ENCODE results near the gene PROM1.

PROM1 gene

DNA sequence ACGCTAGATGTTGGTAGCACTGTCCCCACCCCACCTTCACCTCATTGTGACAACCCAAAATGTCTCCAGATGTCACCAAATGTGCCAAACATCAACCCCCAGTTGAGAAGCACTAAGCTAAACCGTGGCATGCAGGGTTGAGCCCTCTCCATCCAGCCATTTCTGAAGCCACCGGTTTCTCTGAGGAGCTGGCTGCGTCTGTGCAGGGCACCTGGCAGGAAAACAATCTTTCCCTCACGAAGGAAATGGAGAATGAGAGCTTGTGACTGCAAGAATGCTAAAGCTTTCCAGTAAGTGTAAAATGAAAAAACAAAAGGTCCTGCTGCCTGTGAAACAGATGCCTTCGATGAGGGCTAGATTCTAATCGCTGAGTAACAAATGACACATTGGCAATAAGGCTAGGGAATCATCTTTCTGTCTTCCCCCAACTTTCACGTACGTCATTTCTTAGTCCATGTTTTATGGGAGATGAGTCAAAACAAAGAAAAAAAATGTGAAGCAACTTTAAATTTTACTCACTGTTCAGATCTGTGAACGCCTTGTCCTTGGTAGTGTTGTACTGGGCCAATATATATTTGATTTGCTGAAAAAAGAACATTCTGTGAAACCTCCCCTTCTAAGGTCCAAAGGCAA is 59.9 kb downstream of the PROM1 start:
- DNase-seq: no peak

DNA sequence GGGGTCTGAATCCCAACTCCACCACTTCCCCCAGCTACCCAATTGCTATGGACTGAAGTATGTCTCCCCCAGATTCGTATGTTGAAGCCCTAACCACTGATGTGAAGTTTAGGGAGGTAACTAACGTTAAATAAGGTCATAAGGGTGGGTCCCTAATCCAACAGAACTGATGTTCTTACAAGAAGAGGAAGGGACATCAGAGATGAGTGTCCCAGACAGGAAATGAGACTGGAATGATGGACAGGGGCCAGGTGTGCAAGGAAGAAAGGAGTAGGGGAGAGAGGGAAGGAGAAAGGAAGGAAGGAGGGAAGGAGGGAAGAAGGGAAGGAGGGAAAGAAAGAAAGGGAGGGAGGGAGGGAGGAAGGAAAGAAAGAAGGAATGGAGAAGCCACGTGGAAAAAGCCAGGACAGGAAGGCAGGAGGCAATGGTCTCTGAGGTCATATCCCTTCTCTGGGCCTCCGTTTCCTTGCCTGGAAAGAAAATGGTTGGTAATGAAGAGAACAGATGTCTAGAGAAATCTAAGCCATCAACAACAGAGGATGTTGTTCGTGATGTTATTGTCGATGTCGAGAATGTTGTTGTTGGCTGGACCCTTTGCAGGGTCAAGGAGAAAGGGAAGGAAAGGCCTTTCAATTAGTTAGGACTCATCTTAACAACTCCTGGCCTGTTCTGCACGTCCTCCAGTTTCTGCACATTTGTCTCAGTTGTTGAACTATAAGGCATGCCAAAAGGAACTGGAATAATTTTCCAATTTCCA is 61.8 kb downstream of the PROM1 start:
- DNase-seq: no peak

DNA sequence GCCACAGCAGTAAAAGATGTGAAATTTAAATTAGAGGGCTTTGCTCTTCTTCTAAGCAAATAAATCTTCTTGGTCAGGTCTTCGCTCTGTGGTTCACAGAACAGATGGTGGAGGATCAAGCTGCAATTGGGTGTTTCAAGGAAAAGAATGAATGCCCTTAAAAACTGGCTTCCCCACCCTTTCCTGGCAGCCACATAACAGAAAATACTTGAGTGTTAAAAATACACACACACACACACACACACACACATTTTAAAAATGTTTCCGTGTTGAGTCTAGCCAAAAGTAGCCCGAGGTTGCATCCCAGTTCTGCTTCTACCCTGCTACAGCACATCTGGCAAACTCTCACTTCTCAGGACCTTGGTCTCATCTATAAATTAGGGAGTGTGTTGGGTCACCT is 64.2 kb downstream of the PROM1 start:
- DNase-seq: no peak

DNA sequence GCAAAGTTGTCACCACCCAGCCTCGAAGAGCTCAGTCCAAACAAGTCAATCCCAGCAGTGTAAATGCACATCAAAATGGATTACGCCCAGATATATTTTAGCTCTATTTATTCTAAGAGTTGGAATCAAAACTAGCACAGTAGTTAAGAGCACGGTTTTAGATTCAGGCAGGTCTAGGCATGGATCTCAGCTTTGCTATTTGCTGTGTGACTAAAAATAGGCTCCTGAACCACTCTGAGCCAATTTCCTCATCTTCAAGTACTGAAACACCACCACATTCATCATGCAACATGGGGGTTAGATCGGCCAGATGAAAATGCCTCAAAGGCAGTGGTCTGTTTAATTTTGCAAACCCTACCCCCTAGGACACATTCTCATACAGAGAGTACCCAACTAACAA is 65.0 kb downstream of the PROM1 start:
- DNase-seq: no peak

DNA sequence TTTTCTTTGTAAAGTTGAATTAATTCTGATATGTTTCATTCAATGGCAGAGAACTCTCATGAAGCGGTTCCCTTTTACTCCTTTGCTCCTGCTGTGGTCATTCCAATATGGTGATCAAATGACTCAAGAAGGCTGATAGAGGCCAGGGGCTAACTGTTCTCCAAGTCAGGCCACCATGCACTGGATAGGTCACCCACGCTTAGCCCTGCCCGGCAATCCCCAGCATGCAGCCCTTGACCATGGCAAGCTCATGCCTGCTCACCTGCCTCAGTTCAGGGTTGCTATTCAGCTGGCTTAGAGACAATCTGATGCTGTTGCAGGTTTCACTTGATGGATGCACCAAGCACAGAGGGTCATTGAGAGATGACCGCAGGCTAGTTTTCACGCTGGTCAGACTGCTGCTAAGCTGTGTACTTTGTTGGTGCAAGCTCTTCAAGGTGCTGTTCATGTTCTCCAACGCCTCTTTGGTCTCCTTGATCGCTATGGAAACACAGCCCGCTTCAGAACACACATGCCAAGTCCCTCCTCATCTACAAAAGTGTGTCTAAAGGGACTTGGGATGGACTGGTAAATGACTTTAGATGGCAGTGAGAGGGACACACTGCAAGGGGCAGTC is 65.7 kb downstream of the PROM1 start:
- DNase-seq: no peak

DNA sequence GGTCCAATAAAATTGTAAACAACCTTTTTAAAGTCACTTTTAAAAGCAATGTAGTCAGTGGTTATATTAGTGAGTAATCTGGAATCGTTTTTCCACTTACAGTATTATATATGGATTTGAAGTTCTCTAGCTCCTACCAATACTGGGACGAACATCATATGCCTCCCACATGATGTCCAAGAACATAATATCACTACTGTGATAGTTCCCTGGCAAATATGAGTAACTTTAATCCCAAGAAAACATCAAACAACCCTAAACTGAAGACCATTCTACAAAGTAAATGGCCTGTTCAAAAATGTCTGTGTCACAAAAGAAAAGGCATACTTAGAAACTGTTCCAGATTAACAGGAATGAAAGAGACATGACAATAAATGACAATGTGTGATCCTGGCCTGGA is 67.3 kb downstream of the PROM1 start:
- no peak for DNase-seq

DNA sequence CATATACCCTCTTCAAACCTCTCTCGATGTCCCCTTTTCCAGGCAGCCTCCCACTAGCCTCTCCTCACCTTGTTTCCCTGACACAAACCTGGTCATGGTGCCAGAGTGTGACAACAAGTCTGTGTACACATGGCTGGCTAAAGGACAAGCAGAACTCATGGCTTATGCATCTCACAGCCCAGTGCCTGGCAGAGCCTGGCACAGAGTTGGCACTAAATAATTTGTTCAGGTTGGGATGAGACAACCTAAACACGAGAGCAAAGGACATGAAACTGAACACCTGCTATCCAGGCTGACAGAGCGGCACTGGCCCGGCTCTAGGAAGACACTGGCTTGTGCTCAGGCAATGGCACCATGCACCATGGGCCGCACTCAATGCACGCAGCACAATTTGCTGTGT is 72.7 kb downstream of the PROM1 start:
- no peak for DNase-seq

DNA sequence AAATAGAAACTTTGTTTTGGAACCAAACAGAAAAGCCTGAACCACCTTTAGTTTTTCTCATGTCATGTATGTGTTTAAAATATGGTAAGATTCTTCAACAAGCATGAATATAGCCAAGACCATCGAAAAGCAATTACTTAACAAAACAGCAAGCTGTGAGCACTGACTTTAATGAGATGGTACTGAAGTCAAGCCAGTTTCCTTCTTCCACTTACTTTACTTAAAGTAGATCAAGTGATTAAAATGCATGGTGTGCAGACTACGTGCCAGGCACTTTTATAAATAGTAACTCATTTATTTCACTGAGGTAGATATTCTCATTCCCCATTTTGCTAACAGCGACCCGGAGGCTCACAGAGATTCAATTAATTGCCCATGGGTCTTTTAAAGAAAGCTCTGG is 74.7 kb downstream of the PROM1 start:
- no peak for DNase-seq

DNA sequence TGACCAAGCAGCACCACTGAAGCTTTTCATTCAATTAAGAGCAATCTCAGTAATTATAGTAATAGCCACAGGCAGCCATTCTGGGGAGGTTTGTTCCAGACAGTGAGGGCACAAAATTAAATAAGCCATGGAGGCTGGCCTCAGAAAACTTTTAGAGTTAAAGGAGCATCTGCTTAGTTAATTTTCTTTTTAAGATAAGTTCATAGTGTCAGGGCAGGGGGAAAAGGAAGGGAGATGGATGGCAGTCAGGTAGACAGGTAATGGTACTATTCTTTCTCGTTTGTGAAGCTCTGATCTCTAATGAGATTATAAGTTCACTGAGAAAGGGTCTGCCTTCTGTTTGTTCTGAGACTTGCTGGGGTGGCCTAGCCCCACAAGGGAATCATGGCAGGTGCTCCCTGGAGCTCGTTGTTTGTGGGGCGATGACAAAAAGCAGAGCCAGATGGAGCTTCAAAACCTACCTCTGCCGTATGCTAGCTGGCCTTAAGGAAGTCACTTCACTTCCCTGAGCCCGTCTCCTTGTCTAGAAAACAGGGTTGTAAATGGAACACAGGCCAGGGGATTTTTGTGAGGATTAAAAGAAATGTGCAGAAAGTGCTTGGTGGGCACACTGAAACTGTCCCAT is 76.2 kb downstream of the PROM1 start:
- DNase-seq: no peak

DNA sequence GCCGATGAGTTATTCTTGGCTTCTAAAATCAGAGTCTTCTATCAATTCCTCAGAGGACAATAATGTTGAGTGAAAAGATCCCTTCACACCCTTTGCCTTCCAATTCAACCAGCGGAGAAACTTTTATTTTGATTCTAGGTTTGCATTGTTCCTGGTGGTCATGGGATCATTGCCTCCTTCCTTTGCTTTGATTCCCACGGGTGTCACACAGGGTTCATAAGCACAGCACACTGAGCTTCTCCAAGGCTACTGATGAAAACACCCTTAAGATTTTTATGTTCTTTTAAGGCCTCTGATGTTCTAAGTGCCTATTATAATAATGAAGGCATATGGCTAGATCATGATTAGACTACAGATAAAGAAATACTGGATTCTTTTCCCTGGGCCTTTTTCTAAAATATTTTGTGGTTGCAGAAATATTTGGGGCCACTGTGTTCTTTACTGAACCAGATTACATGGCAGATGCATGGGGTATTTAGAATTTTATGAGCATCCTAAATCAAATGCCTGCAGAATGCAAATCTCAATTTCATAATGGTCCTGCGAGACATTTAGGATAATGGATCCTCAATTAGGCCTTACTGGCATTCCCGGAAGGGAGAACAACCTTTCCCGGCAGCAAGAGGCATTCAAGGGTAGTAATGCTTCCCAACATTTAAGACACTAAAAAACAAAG is 76.9 kb downstream of the PROM1 start:
- no peak for DNase-seq

DNA sequence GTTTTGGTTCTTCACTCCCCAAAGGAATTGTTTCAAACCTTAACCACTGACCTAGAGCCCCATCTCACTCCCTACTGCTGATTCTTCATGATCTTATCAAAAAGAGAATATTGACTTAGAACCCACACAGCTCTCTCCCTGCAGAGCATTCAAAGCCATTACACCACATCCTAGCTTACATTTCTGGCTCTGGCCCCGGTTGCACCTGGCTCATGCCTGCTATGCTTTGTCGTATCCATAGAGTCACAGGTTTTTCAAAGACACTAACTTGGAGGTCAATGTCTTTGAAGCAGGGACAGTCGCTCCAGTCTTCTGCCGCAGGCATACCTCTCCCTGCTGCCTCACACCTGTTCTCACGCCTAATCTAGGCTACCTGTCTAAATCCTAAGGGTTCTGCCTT is 78.1 kb downstream of the PROM1 start:
- DNase-seq: no peak

DNA sequence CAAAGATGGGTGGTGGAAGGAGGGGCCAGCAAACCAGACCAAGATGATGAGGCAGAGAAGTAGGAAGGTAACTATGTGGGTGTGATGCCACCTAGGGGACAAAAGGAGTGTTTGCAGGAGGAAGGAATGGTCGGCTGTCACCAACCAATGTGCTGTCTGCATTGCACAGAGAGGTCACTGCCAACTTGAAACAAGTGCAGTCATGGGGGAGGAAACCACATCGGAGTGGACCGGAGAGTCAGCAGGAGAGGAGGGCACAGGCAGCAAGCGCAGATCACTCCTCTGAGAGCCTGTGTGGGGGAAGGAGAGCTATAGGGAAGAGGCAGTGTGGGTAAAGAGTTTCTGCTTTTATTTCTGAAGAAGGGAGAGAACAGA is 82.4 kb downstream of the PROM1 start:
- peak; percentile 86 for DNase-seq

DNA sequence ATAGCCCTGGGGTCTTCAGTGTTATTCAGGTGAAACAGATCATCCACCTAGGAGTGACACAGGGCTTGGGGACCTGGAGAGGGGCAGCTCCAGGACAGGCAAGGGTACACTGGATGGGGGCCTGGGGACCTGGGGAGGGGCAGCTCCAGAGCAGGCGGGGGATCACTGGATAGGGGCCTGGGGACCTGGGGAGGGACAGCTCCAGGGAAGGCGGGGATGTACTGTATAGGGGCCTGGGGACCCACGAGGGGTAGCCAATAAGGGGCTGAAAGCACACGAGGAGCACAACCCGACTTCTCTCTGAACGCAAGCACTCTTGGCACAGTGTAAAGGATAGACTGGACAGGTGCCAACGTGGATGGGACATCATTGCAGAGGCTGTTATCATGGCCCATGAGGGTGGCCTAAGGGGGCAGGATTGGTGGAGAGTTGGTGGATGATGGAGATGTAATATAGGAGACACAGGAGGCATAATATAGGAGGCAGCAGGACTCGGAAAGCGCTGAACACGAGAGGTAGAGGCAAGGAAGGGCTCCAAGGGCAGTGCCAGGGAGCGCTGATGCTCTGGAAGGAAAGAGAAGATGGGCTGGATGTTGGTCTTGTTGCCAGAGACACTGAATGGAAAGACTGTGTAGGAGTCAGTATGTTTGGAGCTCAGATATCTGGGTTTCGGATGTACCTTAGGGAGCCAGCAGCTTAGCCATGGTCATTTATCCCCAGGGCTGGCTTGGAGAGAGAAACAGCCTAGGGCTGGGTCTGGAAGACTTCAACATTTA is 82.9 kb downstream of the PROM1 start:
- DNase-seq: no peak

DNA sequence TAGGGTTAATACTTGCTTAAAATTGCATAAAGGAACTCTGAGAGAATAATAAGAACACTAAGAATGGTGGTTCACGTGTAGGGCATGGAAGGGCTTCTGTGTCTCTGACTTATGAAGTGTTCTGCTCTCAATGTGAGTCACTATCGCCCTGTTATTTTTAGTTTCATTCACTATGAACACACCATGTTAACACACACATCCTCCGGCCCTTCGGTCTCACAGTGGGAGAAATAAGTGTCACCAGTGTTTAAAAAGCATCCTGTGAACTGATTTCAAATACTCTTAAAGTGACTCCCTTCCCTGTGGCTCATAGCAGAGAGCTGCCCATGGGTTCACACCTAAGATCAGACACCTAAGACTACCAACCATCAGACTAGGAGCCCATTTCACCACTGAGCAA is 87.0 kb downstream of the PROM1 start:
- no peak for DNase-seq

DNA sequence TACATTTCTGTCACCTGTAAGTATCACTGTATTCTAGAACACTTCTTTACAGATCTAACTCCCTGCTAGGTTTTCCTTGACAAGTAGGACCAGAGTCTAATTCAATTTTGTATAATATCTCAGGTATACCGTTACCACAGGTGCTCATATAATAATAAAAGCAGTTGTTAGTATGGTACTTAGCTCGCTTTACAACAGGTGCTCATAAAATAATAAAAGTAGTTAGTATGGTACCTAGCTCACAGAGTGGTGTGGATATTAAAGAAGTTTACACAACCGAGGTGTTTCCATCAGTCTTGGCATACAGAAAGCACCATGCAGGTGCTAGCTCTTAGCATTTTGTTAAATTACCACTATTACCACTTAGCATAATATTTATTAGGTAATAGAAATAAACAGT is 88.0 kb downstream of the PROM1 start:
- no peak for DNase-seq

DNA sequence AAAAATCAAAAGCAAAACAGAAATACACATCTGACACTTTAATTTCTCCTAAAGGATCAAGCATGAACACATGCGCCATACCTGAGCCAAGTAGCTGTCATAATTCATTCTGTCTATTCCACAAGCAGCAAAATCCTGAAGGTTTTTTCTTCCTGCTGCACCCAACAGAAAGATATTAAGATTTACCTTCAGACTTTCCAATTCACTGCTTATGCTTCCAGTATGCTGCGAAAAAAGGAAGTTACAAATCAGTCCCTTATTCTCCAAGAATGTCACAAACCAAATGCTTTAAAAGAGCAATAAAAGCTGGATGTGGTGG is 91.7 kb downstream of the PROM1 start:
- DNase-seq: no peak

DNA sequence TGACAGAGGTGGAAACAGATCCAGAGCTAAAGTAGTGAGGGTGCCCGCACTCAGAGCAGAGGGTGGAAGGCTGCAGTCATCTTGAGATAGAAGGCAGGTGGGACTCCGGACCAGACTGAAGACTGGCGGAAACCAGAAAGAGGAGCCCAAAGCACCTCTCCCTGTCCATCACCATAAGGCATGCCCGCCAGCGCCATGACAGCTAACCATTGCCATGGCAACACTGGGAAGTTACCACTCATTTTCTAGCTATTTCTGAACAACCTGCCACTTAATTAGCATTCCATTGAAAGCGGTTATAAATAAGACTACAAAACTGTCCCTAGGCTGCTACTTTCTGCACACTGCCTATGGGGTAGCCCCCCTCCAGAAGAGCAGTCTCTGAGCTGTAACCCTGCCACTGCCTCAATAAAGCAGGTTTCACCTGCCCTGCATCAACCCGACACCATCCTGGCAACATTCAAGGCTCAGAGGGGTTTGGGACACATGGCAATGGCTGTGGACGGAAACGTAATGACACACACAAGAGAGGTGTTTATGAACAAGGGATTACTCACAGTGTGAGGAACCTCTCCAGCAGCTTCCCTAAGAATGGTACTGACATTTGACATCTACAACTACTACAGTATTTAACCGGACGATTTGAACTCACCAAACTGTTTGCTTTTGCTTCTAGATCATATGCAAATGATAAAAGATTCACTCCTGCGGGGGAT is 93.1 kb downstream of the PROM1 start:
- DNase-seq: no peak

DNA sequence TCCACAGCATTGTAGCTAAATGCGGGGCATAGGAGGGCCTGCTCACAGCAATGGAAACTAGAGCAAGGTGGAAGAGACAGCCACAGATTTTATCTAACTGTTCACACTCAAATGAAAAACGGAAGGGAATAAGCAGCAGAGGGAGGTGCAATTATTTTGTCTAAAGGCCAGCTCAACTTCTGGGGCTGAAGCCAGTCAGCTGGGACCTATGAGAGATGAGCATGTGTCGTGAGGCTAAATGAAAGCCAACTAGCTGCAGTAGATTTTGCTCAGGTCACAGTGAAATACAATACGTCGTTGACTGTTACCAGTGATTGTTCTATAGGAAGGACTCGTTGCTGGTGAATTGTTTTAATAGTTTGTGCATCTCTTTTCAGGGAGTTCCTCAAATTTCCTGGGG is 94.4 kb downstream of the PROM1 start:
- DNase-seq: no peak

DNA sequence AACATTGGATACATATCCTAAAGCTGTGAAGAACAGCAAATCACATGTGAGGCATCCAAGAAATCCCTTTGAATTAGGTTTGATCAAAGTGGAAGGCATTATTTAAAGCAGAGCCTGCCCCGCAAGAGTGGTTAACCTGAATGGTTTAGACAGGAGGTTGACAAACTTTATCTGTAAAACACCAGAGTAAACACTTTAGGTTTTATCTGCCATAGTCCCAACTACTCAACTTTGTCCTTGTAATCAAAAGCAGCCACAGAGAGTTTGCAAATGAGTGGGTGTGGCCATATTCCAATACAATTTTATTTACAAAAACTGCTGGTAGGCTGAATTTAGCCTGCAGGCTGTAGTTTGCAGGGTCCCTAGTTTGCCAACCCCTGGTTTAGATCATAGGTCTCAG is 95.6 kb downstream of the PROM1 start:
- DNase-seq: no peak

DNA sequence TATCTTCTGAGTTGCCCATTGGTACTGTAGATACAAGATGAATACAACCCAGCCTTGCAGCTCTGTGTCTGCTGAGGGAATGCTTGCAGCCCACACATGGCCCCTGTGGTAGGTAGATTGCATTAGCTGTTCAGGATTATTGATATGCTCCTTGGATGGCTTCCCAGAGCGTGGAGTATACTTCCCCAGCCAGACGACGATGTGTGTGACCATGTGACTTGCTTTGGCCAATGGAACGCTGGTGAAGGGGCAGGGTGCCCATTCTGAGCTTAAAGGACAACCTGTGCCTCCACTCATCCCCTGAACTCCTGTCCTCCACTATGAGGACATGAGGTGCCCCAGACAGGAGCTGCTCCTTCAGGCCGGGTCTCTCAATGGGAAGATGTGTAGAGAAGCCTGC is 96.9 kb downstream of the PROM1 start:
- DNase-seq: no peak

DNA sequence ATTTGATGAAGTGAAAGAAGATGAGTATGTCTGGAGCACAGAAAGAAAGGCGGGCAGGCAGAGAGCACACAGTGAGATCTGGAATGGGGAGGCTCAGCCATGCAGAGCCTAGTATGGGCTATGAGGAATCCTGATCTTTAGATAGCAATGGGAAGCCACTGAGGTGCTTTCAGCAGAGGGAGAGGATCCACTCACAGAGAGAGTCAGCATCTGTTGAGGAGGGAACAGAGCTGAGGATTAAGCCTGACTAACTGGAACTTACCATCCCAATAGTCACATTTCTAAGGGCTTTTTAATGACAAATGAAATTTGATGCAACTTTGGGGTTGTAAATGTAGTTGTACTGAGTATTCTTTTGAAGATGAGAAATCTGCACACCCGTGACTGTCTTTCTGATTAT is 100.2 kb downstream of the PROM1 start:
- no peak for DNase-seq

DNA sequence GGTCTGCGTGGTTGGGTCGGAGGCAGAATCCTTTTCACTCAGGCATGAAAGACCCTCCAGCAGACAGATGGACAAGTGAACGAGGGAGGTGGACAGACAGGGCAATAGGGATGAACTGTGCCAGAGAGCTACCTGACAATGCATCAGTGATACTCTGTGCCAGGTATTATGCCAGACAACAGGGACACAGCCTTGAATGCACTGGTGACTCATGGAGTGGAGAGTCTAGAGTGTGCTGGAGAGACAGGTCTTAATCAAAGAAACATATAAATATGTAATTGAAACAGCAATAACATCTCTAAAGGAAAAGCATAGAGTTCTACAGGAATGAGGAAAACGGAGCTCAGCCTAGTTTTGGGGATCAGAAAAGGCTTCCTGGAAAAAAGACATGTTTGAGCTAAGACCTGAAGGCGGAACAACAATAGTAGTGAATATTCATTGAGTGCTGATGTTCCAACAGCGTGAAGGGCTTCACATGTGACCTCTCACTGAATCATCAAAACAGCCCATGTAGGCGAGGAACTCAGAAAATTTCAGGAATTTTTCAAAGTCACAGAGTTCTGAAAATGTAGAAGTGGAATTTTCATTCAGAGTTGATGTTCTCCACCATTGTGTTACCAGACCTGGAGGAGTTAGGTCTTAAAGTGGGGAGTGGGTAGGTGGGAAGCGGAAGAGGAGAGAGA is 100.8 kb downstream of the PROM1 start:
- peak; percentile 83 for DNase-seq

Data from kidney glomerular epithelial cell (primary cell).